ENCODE data around the gene EMC10.

- TF ChIP-seq CTCF (conservative IDR thresholded peaks at IDR 0.05; ENCODE audit: low read depth, low read length) (no peak), FOS (IDR thresholded peaks at IDR 0.05; ENCODE audit: low read depth, low read length) (no peak), POLR2A (IDR thresholded peaks at IDR 0.05; ENCODE audit: low read depth, low read length) (no peak)
Observed at GRCh38 chr19:50482271-50482855, 6.1 kb downstream of the EMC10 start.

Measured in IMR-90 (cell line).